Measurements from ENCODE around the gene BANF2. TPM values are rescaled to one million over a fixed set of nuclear protein-coding genes. Genes with fewer than 3 reads are reported as not detected.

Gene BANF2
- total RNA-seq, 1 donor from 2014 or later = not detected

DNA sequence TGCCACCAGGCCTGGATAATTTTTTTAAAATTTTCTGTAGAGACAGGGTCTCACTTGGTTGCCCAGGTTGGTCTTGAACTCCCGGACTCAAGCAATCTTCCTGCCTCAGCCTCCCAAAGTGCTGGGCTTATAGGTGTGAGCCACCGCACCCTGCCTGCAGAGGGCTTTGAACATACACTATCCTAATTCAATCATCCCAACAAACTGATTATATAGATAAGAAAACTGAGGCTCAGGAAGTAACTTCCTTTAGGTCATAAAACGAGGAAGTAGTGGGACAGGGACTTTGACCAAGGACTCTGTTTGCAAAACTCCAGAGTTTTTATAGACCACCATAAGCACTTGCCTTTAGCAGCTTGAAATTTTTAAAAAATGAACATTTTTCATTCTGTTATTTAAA is 5.0 kb upstream of the BANF2 start:
- Mint-ChIP-seq H3K27me3 (peaks cover 24% of the 10 kb centered on the region), H3K9me3 (peaks cover 12% of the 10 kb centered on the region), H3K27ac (no peak overlapping the region), H3K4me3 (no peak overlapping the region), H3K36me3 (ENCODE audit: low read depth) (no peaks in the 10 kb centered on the region), H3K4me1 (no peaks in the 10 kb centered on the region)
- TF ChIP-seq, protein P1, sequence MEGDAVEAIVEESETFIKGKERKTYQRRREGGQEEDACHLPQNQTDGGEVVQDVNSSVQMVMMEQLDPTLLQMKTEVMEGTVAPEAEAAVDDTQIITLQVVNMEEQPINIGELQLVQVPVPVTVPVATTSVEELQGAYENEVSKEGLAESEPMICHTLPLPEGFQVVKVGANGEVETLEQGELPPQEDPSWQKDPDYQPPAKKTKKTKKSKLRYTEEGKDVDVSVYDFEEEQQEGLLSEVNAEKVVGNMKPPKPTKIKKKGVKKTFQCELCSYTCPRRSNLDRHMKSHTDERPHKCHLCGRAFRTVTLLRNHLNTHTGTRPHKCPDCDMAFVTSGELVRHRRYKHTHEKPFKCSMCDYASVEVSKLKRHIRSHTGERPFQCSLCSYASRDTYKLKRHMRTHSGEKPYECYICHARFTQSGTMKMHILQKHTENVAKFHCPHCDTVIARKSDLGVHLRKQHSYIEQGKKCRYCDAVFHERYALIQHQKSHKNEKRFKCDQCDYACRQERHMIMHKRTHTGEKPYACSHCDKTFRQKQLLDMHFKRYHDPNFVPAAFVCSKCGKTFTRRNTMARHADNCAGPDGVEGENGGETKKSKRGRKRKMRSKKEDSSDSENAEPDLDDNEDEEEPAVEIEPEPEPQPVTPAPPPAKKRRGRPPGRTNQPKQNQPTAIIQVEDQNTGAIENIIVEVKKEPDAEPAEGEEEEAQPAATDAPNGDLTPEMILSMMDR (IDR thresholded peaks at IDR 0.05) = no peak
- CTCF ChIA-PET = no interaction called here
- DNase-seq = no peak
- POLR2A ChIA-PET = interaction anchor here (0.7 kb wide), 1 partner anchor 205 kb away, joined by 9 read pairs; no protein-coding TSS in a partner anchor
- intact Hi-C loops (cut with micrococcal nuclease) = no loop called here
- ATAC-seq (ENCODE audit: low read depth) = no peak

DNA sequence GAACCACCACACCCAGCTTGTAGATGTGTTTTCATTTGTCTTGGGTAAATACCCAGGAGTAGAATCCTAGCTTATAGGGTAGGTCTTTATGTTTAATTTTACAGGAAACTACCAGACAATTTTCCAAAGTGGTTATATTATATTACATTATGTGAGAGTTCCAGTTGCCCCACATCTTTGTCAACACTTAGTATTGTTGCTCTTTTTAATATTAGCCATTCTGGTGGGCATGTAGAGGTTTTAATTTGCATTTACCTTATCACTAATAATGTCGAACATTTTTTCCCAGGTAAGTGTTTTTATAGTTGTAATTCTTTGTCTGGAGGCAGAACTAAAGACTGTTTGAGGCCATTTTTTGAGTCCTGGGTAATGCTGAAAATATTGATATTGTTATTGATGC is 3.5 kb upstream of the BANF2 start:
- H3K27me3 Mint-ChIP-seq = peaks cover 16% of the 10 kb centered on the region
- H3K27ac Mint-ChIP-seq = no peak overlapping the region
- intact Hi-C loops (cut with micrococcal nuclease) = no loop called here
- H3K4me1 Mint-ChIP-seq = no peaks in the 10 kb centered on the region
- no peaks in the 10 kb centered on the region for H3K36me3 Mint-ChIP-seq (ENCODE audit: low read depth)
- CTCF ChIA-PET = no interaction called here
- ATAC-seq (ENCODE audit: low read depth) (no peak), DNase-seq (no peak)
- POLR2A ChIA-PET = no interaction called here
- H3K4me3 Mint-ChIP-seq = no peak overlapping the region
- TF ChIP-seq, protein P1 (IDR thresholded peaks at IDR 0.05) = no peak
- peaks cover 4% of the 10 kb centered on the region for H3K9me3 Mint-ChIP-seq

DNA sequence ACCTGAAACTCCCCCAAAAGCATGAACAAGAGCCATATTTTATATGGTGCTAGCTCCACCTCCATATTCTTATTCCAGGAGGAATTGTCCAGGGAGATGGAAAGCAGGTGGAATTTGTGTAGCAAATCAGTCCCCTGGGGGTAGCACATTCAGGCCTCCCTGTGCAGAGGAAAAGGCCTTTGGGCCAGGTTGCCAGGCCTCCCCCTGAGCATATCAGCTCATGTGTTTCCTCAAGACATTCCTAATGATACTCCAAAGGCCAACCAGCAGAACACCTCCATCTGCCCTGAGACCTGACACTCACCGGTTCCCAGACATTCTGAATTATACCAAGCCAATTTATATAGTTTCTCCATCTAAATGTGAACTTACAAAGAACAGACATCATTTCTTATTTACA is 2.6 kb upstream of the BANF2 start:
- H3K4me3 Mint-ChIP-seq = no peak overlapping the region
- DNase-seq (no peak), ATAC-seq (ENCODE audit: low read depth) (no peak)
- TF ChIP-seq, protein P1 (IDR thresholded peaks at IDR 0.05) = no peak
- no peaks in the 10 kb centered on the region for H3K4me1 Mint-ChIP-seq
- H3K27me3 Mint-ChIP-seq = peaks cover 9% of the 10 kb centered on the region
- no peaks in the 10 kb centered on the region for H3K36me3 Mint-ChIP-seq (ENCODE audit: low read depth)
- POLR2A ChIA-PET = no interaction called here
- CTCF ChIA-PET = no interaction called here
- H3K9me3 Mint-ChIP-seq = peaks cover 4% of the 10 kb centered on the region
- H3K27ac Mint-ChIP-seq = no peak overlapping the region
- intact Hi-C loops (cut with micrococcal nuclease) = no loop called here

DNA sequence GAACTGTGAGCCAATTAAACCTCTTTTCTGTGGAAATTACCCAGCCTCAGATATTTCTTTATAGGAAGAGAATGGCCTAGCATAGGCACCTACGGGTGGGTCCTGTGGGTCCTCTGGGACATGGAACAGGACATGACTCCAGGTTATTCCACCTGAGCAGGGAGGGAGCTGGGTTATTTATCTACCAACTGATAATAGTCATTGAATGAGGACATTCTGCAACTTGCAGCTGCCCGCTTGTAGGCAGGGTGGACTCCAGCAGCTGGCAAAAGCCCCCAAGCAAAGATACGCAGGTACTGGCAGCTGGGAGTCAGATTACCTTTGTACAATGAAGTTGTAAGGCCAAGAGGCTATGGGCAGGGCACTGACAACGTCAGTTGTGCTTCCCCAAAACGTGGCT is 1.4 kb upstream of the BANF2 start:
- ATAC-seq (ENCODE audit: low read depth) (no peak), DNase-seq (no peak)
- no peak overlapping the region for H3K4me3 Mint-ChIP-seq
- ChIA-PET CTCF (no interaction called here), POLR2A (no interaction called here)
- TF ChIP-seq, protein P1 (IDR thresholded peaks at IDR 0.05) = no peak
- H3K4me1 Mint-ChIP-seq = no peaks in the 10 kb centered on the region
- intact Hi-C loops (cut with micrococcal nuclease) = no loop called here
- H3K27me3 Mint-ChIP-seq = peaks cover 7% of the 10 kb centered on the region
- H3K36me3 Mint-ChIP-seq (ENCODE audit: low read depth) = no peaks in the 10 kb centered on the region
- H3K27ac Mint-ChIP-seq = no peak overlapping the region
- peaks cover 4% of the 10 kb centered on the region for H3K9me3 Mint-ChIP-seq

DNA sequence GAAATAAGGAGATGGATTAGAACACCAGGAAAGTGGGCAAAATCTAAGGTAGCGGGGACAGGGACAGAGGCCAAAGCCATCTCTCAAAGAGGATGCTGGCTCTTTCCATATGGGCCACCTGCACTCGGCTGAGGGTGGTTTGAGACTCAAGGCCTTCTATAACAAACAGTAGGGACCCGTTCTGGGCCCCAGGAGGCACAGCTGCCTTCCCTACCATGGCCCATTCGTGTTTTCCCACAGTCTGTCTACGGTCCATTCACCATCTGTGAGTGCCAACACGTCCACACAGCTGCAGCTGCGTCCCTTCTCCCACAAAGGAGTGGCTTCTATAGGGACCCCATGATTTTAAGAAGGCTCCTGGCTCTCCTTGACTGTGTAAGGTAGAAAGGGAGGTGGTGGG is 871 bp downstream of the BANF2 start:
- DNase-seq (no peak), ATAC-seq (ENCODE audit: low read depth) (no peak)
- Mint-ChIP-seq H3K27me3 (no peaks in the 10 kb centered on the region), H3K4me1 (no peaks in the 10 kb centered on the region), H3K27ac (no peak overlapping the region), H3K4me3 (no peak overlapping the region), H3K9me3 (peaks cover 4% of the 10 kb centered on the region), H3K36me3 (ENCODE audit: low read depth) (no peaks in the 10 kb centered on the region)
- intact Hi-C loops (cut with micrococcal nuclease) = no loop called here
- ChIA-PET POLR2A (no interaction called here), CTCF (no interaction called here)
- TF ChIP-seq, protein P1 (IDR thresholded peaks at IDR 0.05) = no peak

Measured in activated B cell treated with CpG ODN at 0.5 μM for 24 hours (primary cell).